ENCODE results near the gene CEP78. TPM values are rescaled to one million over a fixed set of nuclear protein-coding genes. Genes with fewer than 3 reads are reported as not detected.

The CEP78 gene
- total RNA-seq, 1 experiment from 2014 or later = 48.1 TPM

- H2AFZ ChIP-seq (ENCODE audit: low read depth, low read length, poor library complexity, severe bottlenecking) = no peak overlapping the region
- CTCF ChIA-PET = no interaction called here
- no peak overlapping the region for H3K4me2 ChIP-seq (ENCODE audit: low read length)
- H3K9ac ChIP-seq (ENCODE audit: low read length) = no peak overlapping the region
- intact Hi-C loops (cut with micrococcal nuclease) = no loop called here
- DNase-seq (ENCODE audit: low read depth, low spot score) (no peak), ATAC-seq (no peak)
- H3K36me3 ChIP-seq (ENCODE audit: control insufficient read depth in 1 of 2, insufficient read depth in 2 of 2, low read length in 2 of 2) = no peaks in the 10 kb centered on the region
- H3K79me2 ChIP-seq (ENCODE audit: insufficient read depth, low read length) = no peaks in the 10 kb centered on the region
- H3K9me3 ChIP-seq (ENCODE audit: control insufficient read depth in 1 of 2, insufficient read depth in 1 of 2, low read depth in 1 of 2, low read length in 2 of 2) = no peaks in the 10 kb centered on the region
- TF ChIP-seq SIN3A (IDR thresholded peaks at IDR 0.05; ENCODE audit: low read depth) = no peak
- no peak for TF ChIP-seq TCF7L2 (IDR thresholded peaks at IDR 0.05; ENCODE audit: borderline replicate concordance, extremely low read depth, insufficient read depth, insufficient read length)
- no peak for TF ChIP-seq POLR2AphosphoS5 (IDR thresholded peaks at IDR 0.05; ENCODE audit: low read depth, low read length)
- no peak for TF ChIP-seq POLR2A (IDR thresholded peaks at IDR 0.05; ENCODE audit: borderline replicate concordance, extremely low read depth, insufficient read depth, insufficient read length)
- no peak for TF ChIP-seq ATF3 (IDR thresholded peaks at IDR 0.05)
- TF ChIP-seq YY1 (IDR thresholded peaks at IDR 0.05; ENCODE audit: extremely low read depth, insufficient replicate concordance, low read depth, low read length) = no peak
- TF ChIP-seq MAX (IDR thresholded peaks at IDR 0.05) = no peak
- no peak for TF ChIP-seq EZH2phosphoT487 (IDR thresholded peaks at IDR 0.05; ENCODE audit: borderline replicate concordance)
- no peak for TF ChIP-seq EZH2 (IDR thresholded peaks at IDR 0.05)
- TF ChIP-seq JUND (IDR thresholded peaks at IDR 0.05) = no peak
- no peak for TF ChIP-seq ZNF274 (IDR thresholded peaks at IDR 0.05; ENCODE audit: low read depth, low read length)
- no peak for TF ChIP-seq CEBPB (IDR thresholded peaks at IDR 0.05; ENCODE audit: low read depth)
- TF ChIP-seq EGR1 (IDR thresholded peaks at IDR 0.05; ENCODE audit: low read depth) = no peak
- TF ChIP-seq FOSL1 (IDR thresholded peaks at IDR 0.05; ENCODE audit: low read depth) = no peak
- RAD21 ChIA-PET (ENCODE audit: low non-redundant PET in 1 of 2, low total read pairs in 2 of 2, uncharacterized antibody in 2 of 2, unreplicated experiment in 2 of 2) = interaction anchor here in 1 of 2 experiments (0.7 kb wide), 1 partner anchor 177 kb away, joined by 3 read pairs; no protein-coding TSS in a partner anchor
- POLR2A ChIA-PET = no interaction called here
- no TSS peak for BruUV-seq (replicated peaks)
- H4K20me1 ChIP-seq (ENCODE audit: insufficient read depth) = no peaks in the 10 kb centered on the region
- H3K9me2 ChIP-seq (ENCODE audit: insufficient read depth) = no peaks in the 10 kb centered on the region
- no peaks in the 10 kb centered on the region for H3K27me3 ChIP-seq (ENCODE audit: insufficient read depth, low read length)
- H3K27ac ChIP-seq (ENCODE audit: low read depth, low read length) = no peak overlapping the region
- no peaks in the 10 kb centered on the region for H3K4me1 ChIP-seq (ENCODE audit: control insufficient read depth in 1 of 2, insufficient read depth in 2 of 2, low read length in 2 of 2)
- no peak overlapping the region for H3K4me3 ChIP-seq (replicated peaks in 1 of 2; ENCODE audit: low read depth in 1 of 2, low read length in 2 of 2)
Observed at GRCh38 chr9:78191931-78192330, 43.9 kb upstream of the CEP78 start.
